Mesothelial cell of epicardium (in vitro differentiated cells): Measurements from ENCODE around the gene OR10P1. TPM values are rescaled to one million over a fixed set of nuclear protein-coding genes. Genes with fewer than 3 reads are reported as not detected.
"Not testable (repeated sequence)": the region's sequence is repeated elsewhere in the genome, so short reads cannot be mapped to it uniquely, and the experiment has no call there.

Experiments used
- DNase-seq, 2 experiments: peaks; one replicate each; pipeline ENCODE4 v3.0.0; 2021; ENCODE audit warnings: low spot score in 2 of 2; ENCODE audit not compliant: unreplicated experiment in 2 of 2
- H3K27ac Mint-ChIP-seq: 2 replicates; pipeline ENCODE4 v1.8.0; 2021; ENCODE audit warnings: mixed read lengths
- H3K27me3 Mint-ChIP-seq: 2 replicates; pipeline ENCODE4 v1.8.0; 2021; ENCODE audit warnings: low read depth, mixed read lengths
- H3K36me3 Mint-ChIP-seq: 2 replicates; pipeline ENCODE4 v1.8.0; 2021; ENCODE audit warnings: mixed read lengths
- H3K4me1 Mint-ChIP-seq: 2 replicates; pipeline ENCODE4 v1.8.0; 2021; ENCODE audit warnings: mixed read lengths
- H3K4me3 Mint-ChIP-seq: 2 replicates; pipeline ENCODE4 v1.8.0; 2021; ENCODE audit warnings: mild to moderate bottlenecking, moderate library complexity, mixed read lengths
- H3K9me3 Mint-ChIP-seq: 2 replicates; pipeline ENCODE4 v1.8.0; 2021; ENCODE audit warnings: mixed read lengths
- CTCF ChIP-seq: fragments of 200-600 bp; sonication (generic); IDR thresholded peaks from one replicate; pipeline ENCODE4 v1.5.0; 2021; ENCODE audit warnings: antibody characterized with exemption; ENCODE audit not compliant: unreplicated experiment
- total RNA-seq: library from RNA; stranded (reverse); gene quantifications from 3 replicates; pipeline ENCODE4 v1.2.1, GENCODE V29; 2021

Gene OR10P1
- total RNA-seq, result not detected in 3 replicates

GRCh38 chr12:55636853-55637252 is at the start of gene OR10P1:
Gene OR10P1 (plus strand): TSS chr12:55636892. CDS start chr12:55636892, 0 bp downstream.
- no peaks in the 10 kb centered on the region for H3K9me3 Mint-ChIP-seq
- no peak within 1 kb of the TSS for H3K27ac Mint-ChIP-seq
- no peaks in the 10 kb centered on the region for H3K4me1 Mint-ChIP-seq
- no peak for TF ChIP-seq CTCF
- DNase-seq, result no peak
- peaks cover 54% of the 10 kb centered on the region for H3K27me3 Mint-ChIP-seq
- H3K36me3 Mint-ChIP-seq, result no peaks in the 10 kb centered on the region
- no peak within 1 kb of the TSS for H3K4me3 Mint-ChIP-seq

GRCh38 chr12:55590152-55590551 is 46.5 kb upstream of the OR10P1 start:
- not testable (repeated sequence) for DNase-seq, H3K27ac Mint-ChIP-seq, H3K36me3 Mint-ChIP-seq, H3K27me3 Mint-ChIP-seq, H3K4me3 Mint-ChIP-seq, H3K4me1 Mint-ChIP-seq
- peaks cover 43% of the 10 kb centered on the region for H3K9me3 Mint-ChIP-seq

GRCh38 chr12:55607821-55608594 is 28.7 kb upstream of the OR10P1 start:
- Mint-ChIP-seq H3K36me3 (no peaks in the 10 kb centered on the region), H3K9me3 (no peaks in the 10 kb centered on the region), H3K27ac (peak overlapping the region; percentile 14), H3K4me1 (no peaks in the 10 kb centered on the region), H3K4me3 (no peak overlapping the region), H3K27me3 (peaks cover 8% of the 10 kb centered on the region)
- no peak for DNase-seq
- no peak for TF ChIP-seq CTCF

- no peak for TF ChIP-seq CTCF
- Mint-ChIP-seq H3K4me3 (no peak overlapping the region), H3K36me3 (no peaks in the 10 kb centered on the region), H3K27me3 (peaks cover 8% of the 10 kb centered on the region), H3K9me3 (peaks cover 9% of the 10 kb centered on the region), H3K4me1 (no peaks in the 10 kb centered on the region), H3K27ac (no peak overlapping the region)
- no peak for DNase-seq
These were observed 26.1 kb upstream of the OR10P1 start for GRCh38 chr12:55610598-55610997.

GRCh38 chr12:55612646-55613045 is 24.0 kb upstream of the OR10P1 start:
- Mint-ChIP-seq H3K27ac (no peak overlapping the region), H3K4me3 (no peak overlapping the region), H3K9me3 (peaks cover 28% of the 10 kb centered on the region), H3K4me1 (no peaks in the 10 kb centered on the region), H3K36me3 (no peaks in the 10 kb centered on the region), H3K27me3 (peaks cover 8% of the 10 kb centered on the region)
- DNase-seq, result no peak
- TF ChIP-seq CTCF, result no peak

- no peak for DNase-seq
- H3K36me3 Mint-ChIP-seq, result no peaks in the 10 kb centered on the region
- peaks cover 8% of the 10 kb centered on the region for H3K27me3 Mint-ChIP-seq
- peaks cover under 1% of the 10 kb centered on the region for H3K4me1 Mint-ChIP-seq
- no peak for TF ChIP-seq CTCF
- H3K9me3 Mint-ChIP-seq, result peaks cover 31% of the 10 kb centered on the region
- H3K4me3 Mint-ChIP-seq, result no peak overlapping the region
- no peak overlapping the region for H3K27ac Mint-ChIP-seq
These were observed 21.9 kb upstream of the OR10P1 start for GRCh38 chr12:55614764-55615163.
